ENCODE results near the gene TMEM140. TPM values are rescaled to one million over a fixed set of nuclear protein-coding genes. Genes with fewer than 3 reads are reported as not detected.

The TMEM140 gene
- total and polyA plus RNA-seq, 9 of the 15 experiments (the other 6 are each of a cell fraction or from before 2014, with no cell fraction given), result 0.03 to 0.82 (median 0.23) TPM

DNA sequence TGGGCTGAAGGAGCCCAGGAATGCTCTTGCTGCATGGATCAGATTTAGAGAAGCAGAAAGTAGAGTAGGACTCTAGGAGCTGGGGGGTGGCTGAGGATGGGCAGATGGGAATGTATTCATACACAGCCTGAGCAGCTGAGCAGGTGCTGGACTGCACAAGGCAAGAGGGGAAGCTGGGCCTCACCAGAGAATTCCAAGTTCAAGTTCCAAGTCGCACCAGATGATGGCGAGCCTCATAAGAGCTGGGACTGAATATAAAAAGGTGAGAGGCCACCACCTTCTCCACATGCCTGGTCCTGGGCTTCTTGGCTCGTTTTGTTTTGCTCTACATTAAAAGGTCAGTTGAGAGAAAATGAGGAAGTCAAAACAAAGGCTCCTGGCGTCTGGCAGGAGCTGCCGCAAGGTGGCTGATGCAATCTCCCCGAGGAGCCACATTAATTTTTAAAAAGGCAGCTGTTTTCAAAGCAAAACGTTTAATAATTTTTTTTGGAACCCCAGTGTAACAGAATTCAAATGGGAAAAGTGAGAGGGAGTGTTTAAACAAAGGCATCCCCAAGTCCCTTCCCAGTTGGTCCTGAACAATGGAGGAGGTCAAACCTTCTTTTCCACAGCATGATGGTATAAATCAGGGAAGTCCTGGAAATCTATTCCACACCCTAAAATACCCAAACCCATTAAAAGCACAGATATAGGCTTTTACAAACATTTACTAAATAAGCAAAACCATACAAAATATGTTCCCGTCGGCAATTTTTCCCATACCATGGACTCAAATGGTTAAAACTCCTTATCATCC is 13.2 kb downstream of the TMEM140 start (continued):
- TF ChIP-seq CHD1 (IDR thresholded peaks at IDR 0.05; ENCODE audit: low read length) (no peak), RNF2 (IDR thresholded peaks at IDR 0.05) (no peak), NEUROD1 (IDR thresholded peaks at IDR 0.05; ENCODE audit: borderline replicate concordance, low read depth, low read length, partially characterized antibody) (peak; percentile 46)

DNA sequence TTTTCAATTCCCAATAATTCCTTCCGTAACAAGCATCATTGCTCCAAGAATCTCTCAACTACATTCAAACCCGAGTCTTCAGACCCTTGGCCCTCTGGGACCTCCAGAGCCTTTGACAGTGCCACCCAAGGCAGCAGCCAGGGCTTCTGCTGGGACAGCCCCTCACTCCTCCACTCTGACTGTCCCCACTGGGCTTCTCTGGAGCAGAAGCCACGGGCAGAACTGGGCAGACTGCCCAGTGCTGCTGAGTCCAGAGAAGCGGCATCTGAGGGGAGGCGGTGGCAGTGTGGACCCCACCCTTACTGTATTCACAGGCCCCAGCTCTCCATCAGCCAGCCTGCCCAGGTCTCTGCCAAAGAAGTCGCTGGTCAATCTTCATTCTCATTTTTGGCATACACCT is 13.8 kb downstream of the TMEM140 start:
- no peak overlapping the region for H3K4me3 ChIP-seq
- H4K20me1 ChIP-seq (replicated peaks; ENCODE audit: control insufficient read depth, insufficient read depth, low read length), result no peaks in the 10 kb centered on the region
- FAIRE-seq, result no peak
- TF ChIP-seq, protein P1, sequence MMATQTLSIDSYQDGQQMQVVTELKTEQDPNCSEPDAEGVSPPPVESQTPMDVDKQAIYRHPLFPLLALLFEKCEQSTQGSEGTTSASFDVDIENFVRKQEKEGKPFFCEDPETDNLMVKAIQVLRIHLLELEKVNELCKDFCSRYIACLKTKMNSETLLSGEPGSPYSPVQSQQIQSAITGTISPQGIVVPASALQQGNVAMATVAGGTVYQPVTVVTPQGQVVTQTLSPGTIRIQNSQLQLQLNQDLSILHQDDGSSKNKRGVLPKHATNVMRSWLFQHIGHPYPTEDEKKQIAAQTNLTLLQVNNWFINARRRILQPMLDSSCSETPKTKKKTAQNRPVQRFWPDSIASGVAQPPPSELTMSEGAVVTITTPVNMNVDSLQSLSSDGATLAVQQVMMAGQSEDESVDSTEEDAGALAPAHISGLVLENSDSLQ (IDR thresholded peaks at IDR 0.05), result no peak
- 0 out of 2 replicates have a peak, but pooled peaks have one; percentile 10 for TF ChIP-seq BHLHE40 (IDR thresholded peaks at IDR 0.05; ENCODE audit: low read length)
- 0 out of 2 replicates have a peak, but pooled peaks have one; percentile 49 for TF ChIP-seq ZNF232 (CRISPR knock-in tag; IDR thresholded peaks at IDR 0.05)
- TF ChIP-seq PTRF (tag; IDR thresholded peaks at IDR 0.05), result 0 out of 2 replicates have a peak, but pooled peaks have one; percentile 14
- TF ChIP-seq RHOXF2B (CRISPR knock-in tag; conservative IDR thresholded peaks at IDR 0.05), result 0 out of 2 replicates have a peak, but pooled peaks have one; percentile 8
- TF ChIP-seq, protein P2, sequence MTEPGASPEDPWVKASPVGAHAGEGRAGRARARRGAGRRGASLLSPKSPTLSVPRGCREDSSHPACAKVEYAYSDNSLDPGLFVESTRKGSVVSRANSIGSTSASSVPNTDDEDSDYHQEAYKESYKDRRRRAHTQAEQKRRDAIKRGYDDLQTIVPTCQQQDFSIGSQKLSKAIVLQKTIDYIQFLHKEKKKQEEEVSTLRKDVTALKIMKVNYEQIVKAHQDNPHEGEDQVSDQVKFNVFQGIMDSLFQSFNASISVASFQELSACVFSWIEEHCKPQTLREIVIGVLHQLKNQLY (CRISPR knock-in tag; conservative IDR thresholded peaks at IDR 0.05), result 0 out of 4 replicates have a peak, but pooled peaks of 1 of the 2 experiments have one; percentile 20
- 0 out of 2 replicates have a peak, but pooled peaks have one; percentile 41 for TF ChIP-seq POLR2G (IDR thresholded peaks at IDR 0.05; ENCODE audit: low read depth, low read length)
- TF ChIP-seq MEF2D (tag; conservative IDR thresholded peaks at IDR 0.05; ENCODE audit: low read depth), result no peak
- TF ChIP-seq, protein P3, sequence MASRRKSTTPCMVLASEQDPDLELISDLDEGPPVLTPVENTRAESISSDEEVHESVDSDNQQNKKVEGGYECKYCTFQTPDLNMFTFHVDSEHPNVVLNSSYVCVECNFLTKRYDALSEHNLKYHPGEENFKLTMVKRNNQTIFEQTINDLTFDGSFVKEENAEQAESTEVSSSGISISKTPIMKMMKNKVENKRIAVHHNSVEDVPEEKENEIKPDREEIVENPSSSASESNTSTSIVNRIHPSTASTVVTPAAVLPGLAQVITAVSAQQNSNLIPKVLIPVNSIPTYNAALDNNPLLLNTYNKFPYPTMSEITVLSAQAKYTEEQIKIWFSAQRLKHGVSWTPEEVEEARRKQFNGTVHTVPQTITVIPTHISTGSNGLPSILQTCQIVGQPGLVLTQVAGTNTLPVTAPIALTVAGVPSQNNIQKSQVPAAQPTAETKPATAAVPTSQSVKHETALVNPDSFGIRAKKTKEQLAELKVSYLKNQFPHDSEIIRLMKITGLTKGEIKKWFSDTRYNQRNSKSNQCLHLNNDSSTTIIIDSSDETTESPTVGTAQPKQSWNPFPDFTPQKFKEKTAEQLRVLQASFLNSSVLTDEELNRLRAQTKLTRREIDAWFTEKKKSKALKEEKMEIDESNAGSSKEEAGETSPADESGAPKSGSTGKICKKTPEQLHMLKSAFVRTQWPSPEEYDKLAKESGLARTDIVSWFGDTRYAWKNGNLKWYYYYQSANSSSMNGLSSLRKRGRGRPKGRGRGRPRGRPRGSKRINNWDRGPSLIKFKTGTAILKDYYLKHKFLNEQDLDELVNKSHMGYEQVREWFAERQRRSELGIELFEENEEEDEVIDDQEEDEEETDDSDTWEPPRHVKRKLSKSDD (conservative IDR thresholded peaks at IDR 0.05; ENCODE audit: low read length), result no peak
- peak overlapping the region in 1 of 2 experiments; percentile 44; a peak in 1 of 4 replicates for H3K9ac ChIP-seq (ENCODE audit: insufficient read depth in 1 of 2, low read depth in 2 of 2, low read length in 2 of 2)
- peaks cover 12 to 27% of the 10 kb centered on the region in 2 experiments for H3K4me1 ChIP-seq (replicated peaks in 1 of 2; ENCODE audit: control insufficient read depth in 2 of 2, insufficient read depth in 2 of 2, low read length in 2 of 2)
- H3K4me2 ChIP-seq (ENCODE audit: insufficient read depth, low read length), result no peak overlapping the region
- BruUV-seq (replicated peaks), result no TSS peak
- peaks cover 35% of the 10 kb centered on the region for H3K36me3 ChIP-seq (ENCODE audit: control insufficient read depth, insufficient read depth, low read length)
- no peak for ATAC-seq
- WGBS (ENCODE audit: insufficient coverage, low coverage, missing lambda C conversion rate), result 75% methylated on average over 6 of the region's 6 CpGs
- no peaks in the 10 kb centered on the region for H3K27me3 ChIP-seq (ENCODE audit: control insufficient read depth in 2 of 2, insufficient read depth in 2 of 2, low read length in 2 of 2)
- H3K9me3 ChIP-seq (replicated peaks; ENCODE audit: control insufficient read depth, insufficient read depth, low read depth, low read length), result peaks cover 40% of the 10 kb centered on the region
- DNase-seq (ENCODE audit: extremely low read depth in 1 of 4, low spot score in 3 of 4), result peak in 2 of 4 experiments; percentile 11 to 12
- in situ Hi-C loops (cut with MboI), result no loop called here
- peak overlapping the region; percentile 77 for H3K27ac ChIP-seq (ENCODE audit: extremely low read depth, low read depth, low read length)
- H2AFZ ChIP-seq (ENCODE audit: low read depth, low read length), result peak overlapping the region; percentile 57; the same call in 1 of the 2 replicates
- H3K9me1 ChIP-seq (ENCODE audit: control insufficient read depth, insufficient read depth, low read length), result no peaks in the 10 kb centered on the region
- POLR2A ChIA-PET, result interaction anchor here (0.6 to 2.2 kb wide), 4 partner anchors 11 to 14 kb away, joined by 3 to 11 read pairs (median 8); partner anchors contain the start of gene TMEM140
- CTCF ChIA-PET (ENCODE audit: low intra/inter-chr PET ratio), result no interaction called here
- no peaks in the 10 kb centered on the region for H3K79me2 ChIP-seq (ENCODE audit: control insufficient read depth, insufficient read depth, low read length)
- intact Hi-C loops (cut with micrococcal nuclease), result loop anchor here (2.0 kb wide), 1 partner anchor 175 kb away; the partner anchor contains the start of gene AGBL3

Data from K562 (cell line).